Ovary (tissue), 3 donors: ENCODE data around the gene ZNF74.
"Not testable (repeated sequence)": the region's sequence is repeated elsewhere in the genome, so short reads cannot be mapped to it uniquely, and the experiment has no call there.

Source experiments
- CTCF ChIP-seq, 3 donors: fragments of 450-650 bp in 2 of 3; fragments of 200-600 bp in 1 of 3; IDR thresholded peaks; one replicate each; pipeline versions ENCODE4 v1.5.1 to v1.8.0; 2016 to 2022; ENCODE audit warnings: antibody characterized with exemption in 3 of 3, mild to moderate bottlenecking in 1 of 3
- EP300 ChIP-seq: sonication (generic); formaldehyde crosslinking; IDR thresholded peaks from one replicate; pipeline ENCODE4 v1.6.1; 2017; ENCODE audit warnings: antibody characterized with exemption
- POLR2A ChIP-seq: fragments of 450-650 bp; IDR thresholded peaks from one replicate; pipeline ENCODE4 v1.6.1; 2017; ENCODE audit warnings: antibody characterized with exemption, mild to moderate bottlenecking, moderate library complexity
- donor health status: DM: no; HTN: no; CAD: no.

GRCh38 chr22:20352536-20352935 lies 41.4 kb upstream of the ZNF74 start:
- not testable (repeated sequence) for TF ChIP-seq CTCF (IDR thresholded peaks at IDR 0.05); EP300; POLR2A
